HUES48 (cell line): ENCODE results near the gene CGN.

Experiments used
- H3K27ac ChIP-seq: one replicate; pipeline ENCODE4 v1.7.0; 2013; ENCODE audit warnings: low read depth, low read length, inconsistent platforms
- H3K27me3 ChIP-seq: 2 replicates; pipeline ENCODE4 v1.6.1; 2013; ENCODE audit warnings: mild to moderate bottlenecking, low read length; ENCODE audit not compliant: control insufficient read depth, insufficient read depth
- H3K36me3 ChIP-seq: 2 replicates; pipeline ENCODE4 v1.6.1; 2013; ENCODE audit warnings: low read length; ENCODE audit not compliant: control insufficient read depth, insufficient read depth
- H3K4me1 ChIP-seq: 2 replicates; pipeline ENCODE4 v1.6.1; 2013; ENCODE audit warnings: mild to moderate bottlenecking, low read length; ENCODE audit not compliant: control insufficient read depth, insufficient read depth
- H3K4me3 ChIP-seq: 2 replicates; pipeline ENCODE4 v1.5.1; 2013; ENCODE audit warnings: mild to moderate bottlenecking, low read depth, low read length
- H3K9ac ChIP-seq: 2 replicates; pipeline ENCODE4 v1.6.1; 2013; ENCODE audit warnings: mild to moderate bottlenecking, low read depth, low read length, moderate library complexity
- H3K9me3 ChIP-seq: 2 replicates; pipeline ENCODE4 v1.6.1; 2013; ENCODE audit warnings: low read length; ENCODE audit not compliant: control insufficient read depth, insufficient read depth

Gene CGN

GRCh38 chr1:151511636-151512215 lies 539 bp downstream of the CGN start:
- Histone ChIP-seq H3K27me3 (no peaks in the 10 kb centered on the region), H3K27ac (peak overlapping the region; percentile 85), H3K9me3 (no peaks in the 10 kb centered on the region), H3K36me3 (no peaks in the 10 kb centered on the region), H3K9ac (peak overlapping the region; percentile 34), H3K4me3 (peak overlapping the region; percentile 61), H3K4me1 (peaks cover 47% of the 10 kb centered on the region)

- H3K27ac ChIP-seq = peak overlapping the region; percentile 86
- H3K4me3 ChIP-seq = peak overlapping the region; percentile 61
- H3K4me1 ChIP-seq = peaks cover 47% of the 10 kb centered on the region
These were observed 1.1 kb downstream of the CGN start for GRCh38 chr1:151512326-151512725.

GRCh38 chr1:151512801-151513625 lies 1.8 kb downstream of the CGN start:
- peak overlapping the region; percentile 61 for H3K4me3 ChIP-seq
- peak overlapping the region; percentile 86 for H3K27ac ChIP-seq
- peaks cover 47% of the 10 kb centered on the region for H3K4me1 ChIP-seq
- peak overlapping the region; percentile 27; the same call in 1 of the 2 replicates for H3K9ac ChIP-seq
- no peaks in the 10 kb centered on the region for H3K9me3 ChIP-seq
- no peaks in the 10 kb centered on the region for H3K27me3 ChIP-seq
- H3K36me3 ChIP-seq = no peaks in the 10 kb centered on the region

More at GRCh38 chr1:151512326-151512725, 1.1 kb downstream of the CGN start:
- H3K9ac ChIP-seq = no peak overlapping the region
- H3K36me3 ChIP-seq = no peaks in the 10 kb centered on the region
- H3K9me3 ChIP-seq = no peaks in the 10 kb centered on the region
- H3K27me3 ChIP-seq = no peaks in the 10 kb centered on the region

- Histone ChIP-seq H3K27ac (peak overlapping the region; percentile 86), H3K9ac (peak overlapping the region; percentile 27; the same call in 1 of the 2 replicates), H3K9me3 (no peaks in the 10 kb centered on the region), H3K4me3 (peak overlapping the region; percentile 61), H3K36me3 (peaks cover 4% of the 10 kb centered on the region), H3K4me1 (peaks cover 47% of the 10 kb centered on the region), H3K27me3 (no peaks in the 10 kb centered on the region)
These were observed 2.5 kb downstream of the CGN start for GRCh38 chr1:151513626-151514121.

GRCh38 chr1:151514366-151514765 lies 3.2 kb downstream of the CGN start:
- Histone ChIP-seq H3K27ac (peak overlapping the region; percentile 86), H3K4me1 (peaks cover 47% of the 10 kb centered on the region), H3K27me3 (no peaks in the 10 kb centered on the region), H3K4me3 (no peak overlapping the region), H3K9ac (no peak overlapping the region), H3K36me3 (peaks cover 11% of the 10 kb centered on the region), H3K9me3 (no peaks in the 10 kb centered on the region)

- no peak overlapping the region for H3K4me3 ChIP-seq
- H3K4me1 ChIP-seq = peaks cover 42% of the 10 kb centered on the region
- H3K9ac ChIP-seq = no peak overlapping the region
- no peak overlapping the region for H3K27ac ChIP-seq
- no peaks in the 10 kb centered on the region for H3K9me3 ChIP-seq
- no peaks in the 10 kb centered on the region for H3K27me3 ChIP-seq
- peaks cover 20% of the 10 kb centered on the region for H3K36me3 ChIP-seq
These were observed 4.1 kb downstream of the CGN start for GRCh38 chr1:151515265-151515664.

- no peaks in the 10 kb centered on the region for H3K9me3 ChIP-seq
- H3K9ac ChIP-seq = peak overlapping the region; percentile 55; the same call in 1 of the 2 replicates
- no peak overlapping the region for H3K4me3 ChIP-seq
- H3K27ac ChIP-seq = peak overlapping the region; percentile 70
- no peaks in the 10 kb centered on the region for H3K27me3 ChIP-seq
- peaks cover 38% of the 10 kb centered on the region for H3K4me1 ChIP-seq
- peaks cover 28% of the 10 kb centered on the region for H3K36me3 ChIP-seq
These were observed 4.9 kb downstream of the CGN start for GRCh38 chr1:151516031-151516511.

- H3K27me3 ChIP-seq = no peaks in the 10 kb centered on the region
- H3K9ac ChIP-seq = no peak overlapping the region
- no peak overlapping the region for H3K27ac ChIP-seq
These were observed 7.2 kb downstream of the CGN start for GRCh38 chr1:151518431-151518830.

GRCh38 chr1:151518936-151519335 lies 7.7 kb downstream of the CGN start:
- Histone ChIP-seq H3K27me3 (no peaks in the 10 kb centered on the region), H3K36me3 (peaks cover 42% of the 10 kb centered on the region), H3K9me3 (no peaks in the 10 kb centered on the region), H3K9ac (no peak overlapping the region), H3K27ac (no peak overlapping the region), H3K4me3 (no peak overlapping the region), H3K4me1 (peaks cover 18% of the 10 kb centered on the region)

More at GRCh38 chr1:151518431-151518830, 7.2 kb downstream of the CGN start:
- peaks cover 37% of the 10 kb centered on the region for H3K36me3 ChIP-seq
- peaks cover 23% of the 10 kb centered on the region for H3K4me1 ChIP-seq
- H3K9me3 ChIP-seq = no peaks in the 10 kb centered on the region
- H3K4me3 ChIP-seq = no peak overlapping the region

- Histone ChIP-seq H3K9ac (no peak overlapping the region), H3K27ac (no peak overlapping the region), H3K4me3 (no peak overlapping the region), H3K36me3 (peaks cover 50% of the 10 kb centered on the region), H3K4me1 (peaks cover 10% of the 10 kb centered on the region), H3K27me3 (no peaks in the 10 kb centered on the region), H3K9me3 (no peaks in the 10 kb centered on the region)
These were observed 8.5 kb downstream of the CGN start for GRCh38 chr1:151519667-151520066.

- H3K36me3 ChIP-seq = peaks cover 57% of the 10 kb centered on the region
- H3K4me1 ChIP-seq = peaks cover 10% of the 10 kb centered on the region
- H3K9me3 ChIP-seq = no peaks in the 10 kb centered on the region
- H3K27me3 ChIP-seq = no peaks in the 10 kb centered on the region
- H3K9ac ChIP-seq = no peak overlapping the region
- no peak overlapping the region for H3K4me3 ChIP-seq
- no peak overlapping the region for H3K27ac ChIP-seq
These were observed 9.2 kb downstream of the CGN start for GRCh38 chr1:151520359-151520758.
